Caco-2 (cell line): ENCODE data around the gene RNF114. TPM values are rescaled to one million over a fixed set of nuclear protein-coding genes. Genes with fewer than 3 reads are reported as not detected.

Experiments
- BruUV-seq: library from RNA; stranded (reverse); fragments of 400-500 nt; replicated peaks from 2 replicates; lab custom pipeline; 2021; lab: Mats Ljungman, UMichigan
- CTCF ChIA-PET: fragments of 300-600 bp; sonication (Branson Sonifier 250); formaldehyde crosslinking; loops from one replicate; lab custom pipeline; 2022; ENCODE audit warnings: antibody characterized with exemption; lab: Charles Lee
- POLR2A ChIA-PET: fragments of 300-600 bp; sonication (Branson Sonifier 250); formaldehyde crosslinking; loops from one replicate; lab custom pipeline; 2022; ENCODE audit warnings: antibody characterized with exemption; lab: Charles Lee
- DNase-seq, 2 experiments: peaks; one replicate each; pipeline versions ENCODE4 v3.0.0 to v3.0.0-alpha.2; 2020 to 2022
- H3K27me3 ChIP-seq: replicated peaks from 2 replicates; pipeline ENCODE4 v1.6.0; 2011; ENCODE audit warnings: low read length; ENCODE audit not compliant: control insufficient read depth, insufficient read depth
- H3K36me3 ChIP-seq: 2 replicates; pipeline ENCODE4 v1.5.1; 2011; ENCODE audit warnings: low read length; ENCODE audit not compliant: control insufficient read depth, insufficient read depth
- H3K4me1 ChIP-seq: fragments of 250-450 bp; sonication (Bioruptor Pico); 2 replicates; pipeline ENCODE4 v1.5.1; 2020; ENCODE audit warnings: mild to moderate bottlenecking
- H3K4me3 ChIP-seq: 2 replicates; pipeline ENCODE4 v1.5.1; 2011; ENCODE audit warnings: low read depth, mild to moderate bottlenecking, control low read depth, low read length
- H3K9me3 ChIP-seq: fragments of 250-450 bp; sonication (Bioruptor Pico); 2 replicates; pipeline ENCODE4 v1.5.1; 2020; ENCODE audit warnings: mild to moderate bottlenecking, moderate library complexity
- H3K27ac Mint-ChIP-seq: one replicate; pipeline ENCODE4 v1.8.0; 2022; ENCODE audit warnings: mixed read lengths; ENCODE audit not compliant: unreplicated experiment
- H3K27me3 Mint-ChIP-seq: one replicate; pipeline ENCODE4 v1.8.0; 2022; ENCODE audit warnings: mixed read lengths; ENCODE audit not compliant: insufficient read depth, unreplicated experiment
- H3K36me3 Mint-ChIP-seq: one replicate; pipeline ENCODE4 v1.8.0; 2022; ENCODE audit warnings: mild to moderate bottlenecking, mixed read lengths; ENCODE audit not compliant: insufficient read depth, unreplicated experiment
- H3K4me1 Mint-ChIP-seq: one replicate; pipeline ENCODE4 v1.8.0; 2022; ENCODE audit warnings: low read depth, mixed read lengths; ENCODE audit not compliant: unreplicated experiment
- H3K4me3 Mint-ChIP-seq: one replicate; pipeline ENCODE4 v1.8.0; 2022; ENCODE audit warnings: mild to moderate bottlenecking, moderate library complexity, mixed read lengths; ENCODE audit not compliant: unreplicated experiment
- H3K9me3 Mint-ChIP-seq: one replicate; pipeline ENCODE4 v1.8.0; 2022; ENCODE audit warnings: mixed read lengths; ENCODE audit not compliant: unreplicated experiment
- CTCF ChIP-seq, 2 experiments: fragments of 200-600 bp in 1 of 2; IDR thresholded peaks; 1 replicate in 1 of 2; 2 replicates in 1 of 2; pipeline versions ENCODE4 v1.5.1 to v1.8.0; 2011 to 2022; ENCODE audit warnings: antibody characterized with exemption in 1 of 2, control low read depth in 1 of 2, inconsistent platforms in 1 of 2, low read depth in 1 of 2, low read length in 1 of 2, mild to moderate bottlenecking in 1 of 2, moderate library complexity in 1 of 2; ENCODE audit not compliant: insufficient read depth in 1 of 2, severe bottlenecking in 1 of 2, unreplicated experiment in 1 of 2
- intact Hi-C: fragments of 100-400 bp; cut with micrococcal nuclease; formaldehyde crosslinking; loops from one replicate; pipeline ENCODE4 v1.10.0; 2022; ENCODE audit not compliant: unreplicated experiment
- total RNA-seq: library from RNA; stranded (reverse); gene quantifications from 2 replicates; pipeline ENCODE4 v1.2.3, GENCODE V29; 2022

The RNF114 gene
- total RNA-seq, 1 experiment from 2014 or later: 154 TPM

GRCh38 chr20:49985617-49986016 is 49.4 kb downstream of the RNF114 start:
- CTCF ChIA-PET: no interaction called here
- peaks cover 34% of the 10 kb centered on the region for H3K4me1 Mint-ChIP-seq
- Histone ChIP-seq H3K36me3 (peaks cover 1% of the 10 kb centered on the region; the same call in 1 of the 2 replicates), H3K4me1 (peaks cover 28% of the 10 kb centered on the region), H3K9me3 (no peaks in the 10 kb centered on the region), H3K27me3 (no peaks in the 10 kb centered on the region), H3K4me3 (no peak overlapping the region)
- no TSS peak for BruUV-seq
- intact Hi-C loops: no loop called here
- H3K9me3 Mint-ChIP-seq: no peaks in the 10 kb centered on the region
- H3K27me3 Mint-ChIP-seq: no peaks in the 10 kb centered on the region
- H3K4me3 Mint-ChIP-seq: no peak overlapping the region
- peaks cover 26% of the 10 kb centered on the region for H3K36me3 Mint-ChIP-seq
- no peak overlapping the region for H3K27ac Mint-ChIP-seq
- TF ChIP-seq CTCF (IDR thresholded peaks at IDR 0.05; ENCODE audit: insufficient read depth in 1 of 2, low read depth in 1 of 2, low read length in 1 of 2, severe bottlenecking in 1 of 2, unreplicated experiment in 1 of 2): no peak
- DNase-seq: no peak
- POLR2A ChIA-PET: no interaction called here

GRCh38 chr20:49986049-49986448 is 49.9 kb downstream of the RNF114 start:
- CTCF ChIA-PET: no interaction called here
- peaks cover 29% of the 10 kb centered on the region for H3K4me1 Mint-ChIP-seq

More at GRCh38 chr20:49986049-49986448, 49.9 kb downstream of the RNF114 start:
- Mint-ChIP-seq H3K9me3 (no peaks in the 10 kb centered on the region), H3K36me3 (peaks cover 26% of the 10 kb centered on the region), H3K27ac (no peak overlapping the region), H3K4me3 (no peak overlapping the region), H3K27me3 (no peaks in the 10 kb centered on the region)
- peaks cover 1% of the 10 kb centered on the region; the same call in 1 of the 2 replicates for H3K36me3 ChIP-seq
- intact Hi-C loops: no loop called here
- DNase-seq: no peak
- no peak for TF ChIP-seq CTCF (IDR thresholded peaks at IDR 0.05; ENCODE audit: insufficient read depth in 1 of 2, low read depth in 1 of 2, low read length in 1 of 2, severe bottlenecking in 1 of 2, unreplicated experiment in 1 of 2)
- no peaks in the 10 kb centered on the region for H3K9me3 ChIP-seq
- H3K4me1 ChIP-seq: peaks cover 26% of the 10 kb centered on the region
- no peak overlapping the region for H3K4me3 ChIP-seq
- no TSS peak for BruUV-seq
- POLR2A ChIA-PET: no interaction called here
- no peaks in the 10 kb centered on the region for H3K27me3 ChIP-seq
